IMR-90 (cell line): Measurements from ENCODE around the gene CLIC3. TPM values are rescaled to one million over a fixed set of nuclear protein-coding genes. Genes with fewer than 3 reads are reported as not detected.
A peak's percentile ranks its signal among the peaks of the same experiment; 100 is the strongest.

ENCODE experiments used
- ATAC-seq: fragments of 200-7000 bp; cut with Tn5 transposase; 2 replicates; pipeline ENCODE4 v1.9.1; 2020; ENCODE audit warnings: low read depth, mild to moderate bottlenecking, moderate library complexity
- BruUV-seq: library from RNA; stranded (reverse); fragments of 400-500 nt; replicated peaks from 2 replicates; lab custom pipeline; 2021; lab: Mats Ljungman, UMichigan
- CTCF ChIA-PET: fragments of 300-600 bp; formaldehyde crosslinking; extraction: SDS; loops from one replicate; lab custom pipeline; 2021; ENCODE audit warnings: antibody characterized with exemption; lab: Yijun Ruan, JAX
- POLR2A ChIA-PET: fragments of 300-600 bp; sonication (Branson Sonifier 250); formaldehyde crosslinking; loops from one replicate; lab custom pipeline; 2022; ENCODE audit warnings: antibody characterized with exemption; ENCODE audit not compliant: unreplicated experiment; lab: Charles Lee
- DNase-seq: peaks from one replicate; pipeline ENCODE4 v3.0.0; 2013
- H2AFZ ChIP-seq: replicated peaks from 2 replicates; pipeline ENCODE3; 2013; ENCODE audit warnings: low read length, mild to moderate bottlenecking; ENCODE audit not compliant: poor library complexity
- H2AK5ac ChIP-seq: 2 replicates; pipeline ENCODE4 v1.6.1; 2013; ENCODE audit warnings: low read depth, low read length, inconsistent platforms
- H2AK9ac ChIP-seq: replicated peaks from 2 replicates; pipeline ENCODE3; 2013; ENCODE audit warnings: mild to moderate bottlenecking, low read depth, low read length, moderate library complexity; ENCODE audit not compliant: poor library complexity
- H2BK120ac ChIP-seq: 2 replicates; pipeline ENCODE4 v1.6.1; 2013; ENCODE audit warnings: low read depth, low read length, inconsistent platforms
- H2BK15ac ChIP-seq: 3 replicates; pipeline ENCODE4 v1.6.1; 2013; ENCODE audit warnings: low read depth, low read length, inconsistent platforms
- H2BK20ac ChIP-seq: 2 replicates; pipeline ENCODE4 v1.6.1; 2013; ENCODE audit warnings: low read depth, mild to moderate bottlenecking, inconsistent platforms, low read length, moderate library complexity
- H2BK5ac ChIP-seq: 2 replicates; pipeline ENCODE4 v1.6.1; 2013; ENCODE audit warnings: mild to moderate bottlenecking, low read depth, low read length, inconsistent platforms; ENCODE audit not compliant: poor library complexity, severe bottlenecking
- H3K14ac ChIP-seq: replicated peaks from 2 replicates; pipeline ENCODE4 v1.6.1; 2013; ENCODE audit warnings: low read depth, low read length, inconsistent platforms
- H3K18ac ChIP-seq: 2 replicates; pipeline ENCODE4 v1.6.1; 2013; ENCODE audit warnings: low read depth, low read length, control low read depth
- H3K23ac ChIP-seq: 2 replicates; pipeline ENCODE4 v1.6.1; 2013; ENCODE audit warnings: low read depth, low read length, inconsistent platforms
- H3K27ac ChIP-seq: 2 replicates; pipeline ENCODE4 v1.5.1; 2013; ENCODE audit warnings: mild to moderate bottlenecking, control low read depth, low read length; ENCODE audit not compliant: insufficient read depth
- H3K27me3 ChIP-seq: 2 replicates; pipeline ENCODE4 v1.6.1; 2013; ENCODE audit warnings: low read length; ENCODE audit not compliant: control insufficient read depth, insufficient read depth
- H3K36me3 ChIP-seq: 2 replicates; pipeline ENCODE4 v1.6.1; 2013; ENCODE audit warnings: low read length, mixed read lengths; ENCODE audit not compliant: control insufficient read depth, insufficient read depth
- H3K4ac ChIP-seq: 2 replicates; pipeline ENCODE4 v1.6.1; 2013; ENCODE audit warnings: low read depth, low read length, inconsistent platforms
- H3K4me1 ChIP-seq: 2 replicates; pipeline ENCODE4 v1.6.1; 2013; ENCODE audit warnings: low read length, mixed read lengths; ENCODE audit not compliant: control insufficient read depth, insufficient read depth
- H3K4me2 ChIP-seq: 2 replicates; pipeline ENCODE4 v1.6.1; 2013; ENCODE audit warnings: low read depth, mild to moderate bottlenecking, control low read depth, low read length, moderate library complexity
- H3K4me3 ChIP-seq: 2 replicates; pipeline ENCODE4 v1.5.1; 2013; ENCODE audit warnings: low read depth, mild to moderate bottlenecking, control low read depth, low read length, moderate library complexity; ENCODE audit not compliant: insufficient read depth
- H3K56ac ChIP-seq: 2 replicates; pipeline ENCODE4 v1.6.1; 2013; ENCODE audit warnings: low read length, inconsistent platforms; ENCODE audit not compliant: insufficient read depth; ENCODE audit errors: extremely low read depth
- H3K79me1 ChIP-seq, 2 experiments: 2 replicates each; pipeline ENCODE4 v1.6.1; 2013; ENCODE audit warnings: low read length in 2 of 2, inconsistent platforms in 1 of 2, low read depth in 1 of 2
- H3K9ac ChIP-seq: 2 replicates; pipeline ENCODE4 v1.6.1; 2013; ENCODE audit warnings: low read depth, low read length, control low read depth
- H3K9me1 ChIP-seq: 2 replicates; pipeline ENCODE4 v1.6.1; 2013; ENCODE audit warnings: low read length, inconsistent platforms; ENCODE audit not compliant: insufficient read depth
- H3K9me3 ChIP-seq: 2 replicates; pipeline ENCODE4 v1.6.1; 2013; ENCODE audit warnings: low read length; ENCODE audit not compliant: control insufficient read depth, insufficient read depth
- H4K20me1 ChIP-seq: 2 replicates; pipeline ENCODE4 v1.6.1; 2013; ENCODE audit warnings: low read length, inconsistent platforms; ENCODE audit not compliant: insufficient read depth
- H4K5ac ChIP-seq: 2 replicates; pipeline ENCODE4 v1.6.1; 2013; ENCODE audit warnings: mild to moderate bottlenecking, low read depth, low read length, control low read depth
- H4K8ac ChIP-seq, 2 experiments: 2 replicates each; pipeline ENCODE4 v1.6.1; 2013; ENCODE audit warnings: low read depth in 2 of 2, low read length in 2 of 2, control low read depth in 1 of 2, inconsistent platforms in 1 of 2
- H4K91ac ChIP-seq: 2 replicates; pipeline ENCODE4 v1.6.1; 2013; ENCODE audit warnings: low read depth, low read length, inconsistent platforms; ENCODE audit not compliant: insufficient read depth
- MAZ ChIP-seq: IDR thresholded peaks from 2 replicates; pipeline ENCODE4 v1.6.1; 2012; ENCODE audit warnings: low read depth, mild to moderate bottlenecking, low read length, improper control_type of control experiment, moderate library complexity, borderline replicate concordance
- RCOR1 ChIP-seq: IDR thresholded peaks from 2 replicates; pipeline ENCODE4 v1.6.1; 2012; ENCODE audit warnings: mild to moderate bottlenecking, low read length, improper control_type of control experiment; ENCODE audit not compliant: insufficient replicate concordance
- WGBS, 2 experiments: methylation state at CpG; one replicate each; pipeline versions ENCODE4 v1.1.5 to v1.1.7; 2013; ENCODE audit warnings: missing lambda C conversion rate in 2 of 2; ENCODE audit not compliant: insufficient read length in 1 of 2; ENCODE audit errors: extremely low coverage in 2 of 2; 5-methylcytosine and 5-hydroxymethylcytosine counted together
- dilution Hi-C: fragments of 300-500 bp; cut with HindIII; formaldehyde crosslinking; loops from one replicate; pipeline ENCODE4 v1.14.3; 2018; ENCODE audit warnings: low sequenced_read_pairs; ENCODE audit not compliant: unreplicated experiment
- in situ Hi-C: fragments of 300-500 bp; cut with MboI; formaldehyde crosslinking; loops from 3 replicates; pipeline ENCODE4 v1.14.3; 2019; ENCODE audit warnings: low sequenced_read_pairs, inconsistent platforms, mixed read lengths
- intact Hi-C: fragments of 100-400 bp; cut with micrococcal nuclease; formaldehyde crosslinking; loops from 2 replicates; pipeline ENCODE4 v1.10.0; 2022
- polyA plus RNA-seq, 3 experiments: library from polyadenylated mRNA; depleted of rRNA; stranded (reverse); fragments of >200 nt; gene quantifications; 2 replicates each; pipeline ENCODE4 v1.2.3, GENCODE V29; 2012; ENCODE audit warnings: low replicate concordance in 1 of 3
- total RNA-seq: library from RNA; depleted of rRNA; stranded (reverse); fragments of >200 nt; gene quantifications from 2 replicates; pipeline ENCODE4 v1.2.3, GENCODE V29; 2012

Gene CLIC3
- total and polyA plus RNA-seq, 2 of the 4 experiments (the other 2 are of a cell fraction): 0.18 to 1.7 TPM

- BruUV-seq: no TSS peak
- in situ Hi-C loops: no loop called here
Measured at GRCh38 chr9:136978073-136978864, 18.1 kb downstream of the CLIC3 start.

More at GRCh38 chr9:136978073-136978864, 18.1 kb downstream of the CLIC3 start:
- H3K14ac ChIP-seq: no peak overlapping the region
- no peak overlapping the region for H4K91ac ChIP-seq
- H4K5ac ChIP-seq: no peak overlapping the region
- intact Hi-C loops (no loop called here), dilution Hi-C loops (no loop called here)
- H3K4ac ChIP-seq: 0 out of 2 replicates have a peak overlapping the region, but pooled peaks have one; percentile 24
- H4K20me1 ChIP-seq: no peaks in the 10 kb centered on the region
- H2BK15ac ChIP-seq: no peak overlapping the region
- ChIA-PET CTCF (interaction anchor here (0.9 kb wide), 1 partner anchor 57 kb away, joined by 3 read pairs; no protein-coding TSS in a partner anchor), POLR2A (interaction anchor here (0.6 kb wide), 1 partner anchor 54 kb away, joined by 4 read pairs; no protein-coding TSS in a partner anchor)
- WGBS, 2 experiments: 2% methylated on average over 10 of the region's 78 CpGs; no CpG with 5 or more reads in 1 of the 2 experiments
- H2AK5ac ChIP-seq: no peak overlapping the region
- H3K4me1 ChIP-seq: peaks cover 7% of the 10 kb centered on the region; the same call in 1 of the 2 replicates
- no peaks in the 10 kb centered on the region for H3K9me1 ChIP-seq
- DNase-seq: peak; percentile 25
- H3K18ac ChIP-seq: no peak overlapping the region; the same call in 1 of the 2 replicates
- peak overlapping the region; percentile 48; the same call in 1 of the 2 replicates for H3K9ac ChIP-seq
- H3K56ac ChIP-seq: no peak overlapping the region
- peak overlapping the region; percentile 27 to 58; a peak in 2 of 4 replicates for H4K8ac ChIP-seq
- H2BK5ac ChIP-seq: no peak overlapping the region
- no peaks in the 10 kb centered on the region for H3K36me3 ChIP-seq
- H3K23ac ChIP-seq: no peak overlapping the region; the same call in 1 of the 2 replicates
- TF ChIP-seq RCOR1 (no peak), MAZ (peak; percentile 15; the same call in 1 of the 2 replicates)
- H2AK9ac ChIP-seq: no peak overlapping the region
- no peaks in the 10 kb centered on the region for H3K9me3 ChIP-seq
- peak overlapping the region; percentile 12; the same call in 1 of the 2 replicates for H3K27ac ChIP-seq
- peak overlapping the region; percentile 87 for H3K4me2 ChIP-seq
- ATAC-seq: peak; percentile 77
- no peaks in the 10 kb centered on the region for H3K79me1 ChIP-seq
- peaks cover 13% of the 10 kb centered on the region; the same call in 1 of the 2 replicates for H3K27me3 ChIP-seq
- peak overlapping the region; percentile 60 for H3K4me3 ChIP-seq
- peak overlapping the region; percentile 89 for H2AFZ ChIP-seq
- no peak overlapping the region for H2BK20ac ChIP-seq
- peak overlapping the region; percentile 10; the same call in 1 of the 2 replicates for H2BK120ac ChIP-seq
